Peyer's patch (tissue), 4 donors: ENCODE measurements around the gene SMAD6.

Experiments used
- CTCF ChIP-seq, 6 experiments: fragments of 450-650 bp in 4 of 6; fragments of 200-600 bp in 2 of 6; sonication (generic) in 1 of 6; IDR thresholded peaks; one replicate each; pipeline ENCODE4 v1.5.1; 2017 to 2019; ENCODE audit warnings: antibody characterized with exemption in 6 of 6, mild to moderate bottlenecking in 3 of 6, moderate library complexity in 1 of 6
- POLR2A ChIP-seq, 2 donors: fragments of 450-650 bp; IDR thresholded peaks; one replicate each; pipeline ENCODE4 v1.5.1; 2017; ENCODE audit warnings: antibody characterized with exemption in 2 of 2, mild to moderate bottlenecking in 2 of 2, moderate library complexity in 2 of 2

DNA sequence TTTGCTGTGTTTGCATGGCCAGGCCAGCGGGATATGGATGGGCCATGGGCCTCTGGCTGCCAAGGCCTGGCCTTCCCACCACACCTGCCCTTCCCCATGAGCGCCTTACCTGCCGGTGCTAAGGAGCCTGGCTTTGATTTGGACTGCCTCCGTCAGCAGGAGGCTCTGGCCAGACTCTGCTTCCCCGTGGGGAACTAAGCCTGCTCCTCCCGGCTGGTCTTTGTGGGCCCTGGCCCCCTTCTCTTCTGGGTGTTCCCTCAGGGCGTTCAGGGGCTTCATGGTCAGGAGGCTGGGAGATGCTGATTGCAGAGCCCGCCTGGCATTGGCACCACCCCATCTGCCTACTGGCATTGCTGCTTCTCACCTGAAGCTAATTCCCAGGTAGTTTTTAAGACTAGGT lies 45.2 kb downstream of the SMAD6 start:
- TF ChIP-seq CTCF (IDR thresholded peaks at IDR 0.05): no peak
- TF ChIP-seq POLR2A (IDR thresholded peaks at IDR 0.05): no peak
